IMR-90 (cell line): ENCODE results near the gene DRAXIN. TPM values are rescaled to one million over a fixed set of nuclear protein-coding genes. Genes with fewer than 3 reads are reported as not detected.

Source experiments
- ATAC-seq: fragments of 200-7000 bp; cut with Tn5 transposase; 2 replicates; pipeline ENCODE4 v1.9.1; 2020; ENCODE audit warnings: low read depth, mild to moderate bottlenecking, moderate library complexity
- BruUV-seq: library from RNA; stranded (reverse); fragments of 400-500 nt; replicated peaks from 2 replicates; lab custom pipeline; 2021; lab: Mats Ljungman, UMichigan
- CTCF ChIA-PET: fragments of 300-600 bp; formaldehyde crosslinking; extraction: SDS; loops from one replicate; lab custom pipeline; 2021; ENCODE audit warnings: antibody characterized with exemption; lab: Yijun Ruan, JAX
- POLR2A ChIA-PET: fragments of 300-600 bp; sonication (Branson Sonifier 250); formaldehyde crosslinking; loops from one replicate; lab custom pipeline; 2022; ENCODE audit warnings: antibody characterized with exemption; ENCODE audit not compliant: unreplicated experiment; lab: Charles Lee
- DNase-seq: peaks from one replicate; pipeline ENCODE4 v3.0.0; 2013
- H2AFZ ChIP-seq: replicated peaks from 2 replicates; pipeline ENCODE3; 2013; ENCODE audit warnings: low read length, mild to moderate bottlenecking; ENCODE audit not compliant: poor library complexity
- H2AK5ac ChIP-seq: 2 replicates; pipeline ENCODE4 v1.6.1; 2013; ENCODE audit warnings: low read depth, low read length, inconsistent platforms
- H2AK9ac ChIP-seq: replicated peaks from 2 replicates; pipeline ENCODE3; 2013; ENCODE audit warnings: mild to moderate bottlenecking, low read depth, low read length, moderate library complexity; ENCODE audit not compliant: poor library complexity
- H2BK120ac ChIP-seq: 2 replicates; pipeline ENCODE4 v1.6.1; 2013; ENCODE audit warnings: low read depth, low read length, inconsistent platforms
- H2BK15ac ChIP-seq: 3 replicates; pipeline ENCODE4 v1.6.1; 2013; ENCODE audit warnings: low read depth, low read length, inconsistent platforms
- H2BK20ac ChIP-seq: 2 replicates; pipeline ENCODE4 v1.6.1; 2013; ENCODE audit warnings: low read depth, mild to moderate bottlenecking, inconsistent platforms, low read length, moderate library complexity
- H2BK5ac ChIP-seq: 2 replicates; pipeline ENCODE4 v1.6.1; 2013; ENCODE audit warnings: mild to moderate bottlenecking, low read depth, low read length, inconsistent platforms; ENCODE audit not compliant: poor library complexity, severe bottlenecking
- H3K14ac ChIP-seq: replicated peaks from 2 replicates; pipeline ENCODE4 v1.6.1; 2013; ENCODE audit warnings: low read depth, low read length, inconsistent platforms
- H3K18ac ChIP-seq: 2 replicates; pipeline ENCODE4 v1.6.1; 2013; ENCODE audit warnings: low read depth, low read length, control low read depth
- H3K23ac ChIP-seq: 2 replicates; pipeline ENCODE4 v1.6.1; 2013; ENCODE audit warnings: low read depth, low read length, inconsistent platforms
- H3K27ac ChIP-seq: 2 replicates; pipeline ENCODE4 v1.5.1; 2013; ENCODE audit warnings: mild to moderate bottlenecking, control low read depth, low read length; ENCODE audit not compliant: insufficient read depth
- H3K27me3 ChIP-seq: 2 replicates; pipeline ENCODE4 v1.6.1; 2013; ENCODE audit warnings: low read length; ENCODE audit not compliant: control insufficient read depth, insufficient read depth
- H3K36me3 ChIP-seq: 2 replicates; pipeline ENCODE4 v1.6.1; 2013; ENCODE audit warnings: low read length, mixed read lengths; ENCODE audit not compliant: control insufficient read depth, insufficient read depth
- H3K4ac ChIP-seq: 2 replicates; pipeline ENCODE4 v1.6.1; 2013; ENCODE audit warnings: low read depth, low read length, inconsistent platforms
- H3K4me1 ChIP-seq: 2 replicates; pipeline ENCODE4 v1.6.1; 2013; ENCODE audit warnings: low read length, mixed read lengths; ENCODE audit not compliant: control insufficient read depth, insufficient read depth
- H3K4me2 ChIP-seq: 2 replicates; pipeline ENCODE4 v1.6.1; 2013; ENCODE audit warnings: low read depth, mild to moderate bottlenecking, control low read depth, low read length, moderate library complexity
- H3K4me3 ChIP-seq: 2 replicates; pipeline ENCODE4 v1.5.1; 2013; ENCODE audit warnings: low read depth, mild to moderate bottlenecking, control low read depth, low read length, moderate library complexity; ENCODE audit not compliant: insufficient read depth
- H3K56ac ChIP-seq: 2 replicates; pipeline ENCODE4 v1.6.1; 2013; ENCODE audit warnings: low read length, inconsistent platforms; ENCODE audit not compliant: insufficient read depth; ENCODE audit errors: extremely low read depth
- H3K79me1 ChIP-seq, 2 experiments: 2 replicates each; pipeline ENCODE4 v1.6.1; 2013; ENCODE audit warnings: low read length in 2 of 2, inconsistent platforms in 1 of 2, low read depth in 1 of 2
- H3K9ac ChIP-seq: 2 replicates; pipeline ENCODE4 v1.6.1; 2013; ENCODE audit warnings: low read depth, low read length, control low read depth
- H3K9me1 ChIP-seq: 2 replicates; pipeline ENCODE4 v1.6.1; 2013; ENCODE audit warnings: low read length, inconsistent platforms; ENCODE audit not compliant: insufficient read depth
- H3K9me3 ChIP-seq: 2 replicates; pipeline ENCODE4 v1.6.1; 2013; ENCODE audit warnings: low read length; ENCODE audit not compliant: control insufficient read depth, insufficient read depth
- H4K20me1 ChIP-seq: 2 replicates; pipeline ENCODE4 v1.6.1; 2013; ENCODE audit warnings: low read length, inconsistent platforms; ENCODE audit not compliant: insufficient read depth
- H4K5ac ChIP-seq: 2 replicates; pipeline ENCODE4 v1.6.1; 2013; ENCODE audit warnings: mild to moderate bottlenecking, low read depth, low read length, control low read depth
- H4K8ac ChIP-seq, 2 experiments: 2 replicates each; pipeline ENCODE4 v1.6.1; 2013; ENCODE audit warnings: low read depth in 2 of 2, low read length in 2 of 2, control low read depth in 1 of 2, inconsistent platforms in 1 of 2
- H4K91ac ChIP-seq: 2 replicates; pipeline ENCODE4 v1.6.1; 2013; ENCODE audit warnings: low read depth, low read length, inconsistent platforms; ENCODE audit not compliant: insufficient read depth
- BHLHE40 ChIP-seq: fragments of 150-350 bp; IDR thresholded peaks from 2 replicates; pipeline ENCODE4 v1.6.1; 2016; ENCODE audit warnings: mild to moderate bottlenecking, low read depth, low read length
- CEBPB ChIP-seq: IDR thresholded peaks from 2 replicates; pipeline ENCODE4 v1.6.1; 2012; ENCODE audit warnings: low read depth, low read length, improper control_type of control experiment
- CHD1 ChIP-seq: IDR thresholded peaks from 2 replicates; pipeline ENCODE4 v1.6.1; 2012; ENCODE audit warnings: low read depth, low read length, improper control_type of control experiment
- FOS ChIP-seq: fragments of 150-350 bp; IDR thresholded peaks from 2 replicates; pipeline ENCODE4 v1.6.1; 2016; ENCODE audit warnings: low read depth, low read length
- MAZ ChIP-seq: IDR thresholded peaks from 2 replicates; pipeline ENCODE4 v1.6.1; 2012; ENCODE audit warnings: low read depth, mild to moderate bottlenecking, low read length, improper control_type of control experiment, moderate library complexity, borderline replicate concordance
- NFE2L2 ChIP-seq: fragments of 150-350 bp; IDR thresholded peaks from 2 replicates; pipeline ENCODE4 v1.6.1; 2016; ENCODE audit warnings: low read depth, mild to moderate bottlenecking, low read length
- POLR2A ChIP-seq: IDR thresholded peaks from 2 replicates; pipeline ENCODE4 v1.6.1; 2012; ENCODE audit warnings: mild to moderate bottlenecking, low read depth, low read length
- RAD21 ChIP-seq: IDR thresholded peaks from 2 replicates; pipeline ENCODE4 v1.6.1; 2012; ENCODE audit warnings: low read length, improper control_type of control experiment
- RCOR1 ChIP-seq: IDR thresholded peaks from 2 replicates; pipeline ENCODE4 v1.6.1; 2012; ENCODE audit warnings: mild to moderate bottlenecking, low read length, improper control_type of control experiment; ENCODE audit not compliant: insufficient replicate concordance
- WGBS, 2 experiments: methylation state at CpG; one replicate each; pipeline versions ENCODE4 v1.1.5 to v1.1.7; 2013; ENCODE audit warnings: missing lambda C conversion rate in 2 of 2; ENCODE audit not compliant: insufficient read length in 1 of 2; ENCODE audit errors: extremely low coverage in 2 of 2; 5-methylcytosine and 5-hydroxymethylcytosine counted together
- dilution Hi-C: fragments of 300-500 bp; cut with HindIII; formaldehyde crosslinking; loops from one replicate; pipeline ENCODE4 v1.14.3; 2018; ENCODE audit warnings: low sequenced_read_pairs; ENCODE audit not compliant: unreplicated experiment
- in situ Hi-C: fragments of 300-500 bp; cut with MboI; formaldehyde crosslinking; loops from 3 replicates; pipeline ENCODE4 v1.14.3; 2019; ENCODE audit warnings: low sequenced_read_pairs, inconsistent platforms, mixed read lengths
- intact Hi-C: fragments of 100-400 bp; cut with micrococcal nuclease; formaldehyde crosslinking; loops from 2 replicates; pipeline ENCODE4 v1.10.0; 2022
- polyA plus RNA-seq, 3 experiments: library from polyadenylated mRNA; depleted of rRNA; stranded (reverse); fragments of >200 nt; gene quantifications; 2 replicates each; pipeline ENCODE4 v1.2.3, GENCODE V29; 2012; ENCODE audit warnings: low replicate concordance in 1 of 3
- total RNA-seq: library from RNA; depleted of rRNA; stranded (reverse); fragments of >200 nt; gene quantifications from 2 replicates; pipeline ENCODE4 v1.2.3, GENCODE V29; 2012

DRAXIN gene
- total and polyA plus RNA-seq, 2 of the 4 experiments (the other 2 are of a cell fraction), result under 0.01 to 0.02 TPM

- Histone ChIP-seq H2AK9ac (no peak overlapping the region), H3K27me3 (0 out of 2 replicates have a peak, but pooled peaks cover 3% of the 10 kb centered on the region), H3K9ac (no peak overlapping the region), H2BK5ac (no peak overlapping the region), H2BK120ac (no peak overlapping the region), H3K9me1 (no peaks in the 10 kb centered on the region), H3K14ac (no peak overlapping the region), H3K9me3 (no peaks in the 10 kb centered on the region), H3K56ac (no peak overlapping the region), H3K4me2 (no peak overlapping the region), H3K4me3 (no peak overlapping the region), H2BK15ac (no peak overlapping the region), H4K5ac (no peak overlapping the region), H2AFZ (no peak overlapping the region), H3K79me1 (no peaks in the 10 kb centered on the region), H4K91ac (no peak overlapping the region), H2BK20ac (no peak overlapping the region), H3K4ac (no peak overlapping the region), H4K20me1 (no peaks in the 10 kb centered on the region), H4K8ac (no peak overlapping the region), H2AK5ac (no peak overlapping the region), H3K23ac (no peak overlapping the region), H3K36me3 (peaks cover 27% of the 10 kb centered on the region), H3K4me1 (no peaks in the 10 kb centered on the region), H3K27ac (no peak overlapping the region), H3K18ac (no peak overlapping the region)
- dilution Hi-C loops, result no loop called here
- no TSS peak for BruUV-seq
- ChIA-PET POLR2A (no interaction called here), CTCF (no interaction called here)
- in situ Hi-C loops, result no loop called here
- ATAC-seq, result no peak
- no peak for TF ChIP-seq RAD21
- no peak for TF ChIP-seq RCOR1
- TF ChIP-seq CHD1, result no peak
- TF ChIP-seq NFE2L2, result no peak
- no peak for TF ChIP-seq POLR2A
- no peak for TF ChIP-seq MAZ
- TF ChIP-seq CEBPB, result no peak
- TF ChIP-seq BHLHE40, result no peak
- no peak for TF ChIP-seq FOS
- 97% methylated on average over 9 of the region's 15 CpGs; no CpG with 5 or more reads in 1 of the 2 experiments for WGBS, 2 experiments
- DNase-seq, result no peak
- intact Hi-C loops, result no loop called here
Measured at GRCh38 chr1:11749996-11750395, 58.5 kb downstream of the DRAXIN start.
